ENCODE data around the gene RIC1.

DNA sequence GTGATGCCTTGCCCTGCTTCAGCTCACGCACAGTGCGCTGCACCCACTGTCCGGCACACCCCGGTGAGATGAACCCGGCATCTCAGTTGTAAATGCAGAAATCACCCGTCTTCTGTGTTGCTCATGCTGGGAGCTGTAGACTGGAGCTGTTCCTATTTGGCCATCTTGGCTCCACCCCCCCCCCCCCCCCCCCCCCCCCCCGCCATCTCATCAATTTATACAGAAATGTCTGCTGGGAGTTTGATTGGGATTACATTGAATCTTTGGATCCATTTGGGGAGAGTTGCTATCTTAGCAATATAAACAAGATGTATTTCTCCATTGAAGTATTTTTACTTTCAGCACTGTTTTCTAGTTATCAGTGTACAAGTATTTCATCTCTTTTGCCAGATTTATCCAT is 55.2 kb downstream of the RIC1 start:
- TF ChIP-seq FOXP2 (optimal IDR thresholded peaks at IDR 0.05; ENCODE audit: control extremely low read depth, extremely low read length, insufficient read depth) (no peak), EZH2 (IDR thresholded peaks at IDR 0.05) (no peak)
